ENCODE results near the gene MUC6.

The MUC6 gene

GRCh38 chr11:1022411-1022810 lies 14.1 kb downstream of the MUC6 start:
- no peak for ATAC-seq

GRCh38 chr11:1020211-1020905 lies 16.2 kb downstream of the MUC6 start:
- ATAC-seq: no peak

- ATAC-seq: no peak
Measured at GRCh38 chr11:1019321-1019910, 17.1 kb downstream of the MUC6 start.

GRCh38 chr11:1018091-1018490 lies 18.4 kb downstream of the MUC6 start:
- ATAC-seq: no peak

GRCh38 chr11:1017269-1018005 lies 19.1 kb downstream of the MUC6 start:
- ATAC-seq: no peak

GRCh38 chr11:1016610-1017126 lies 19.9 kb downstream of the MUC6 start:
- ATAC-seq: peak; percentile 11 to 24

GRCh38 chr11:1015826-1016545 lies 20.5 kb downstream of the MUC6 start:
- no peak for ATAC-seq

GRCh38 chr11:1015064-1015463 lies 21.5 kb downstream of the MUC6 start:
- no peak for ATAC-seq

GRCh38 chr11:1014276-1014675 lies 22.2 kb downstream of the MUC6 start:
- ATAC-seq: no peak

- ATAC-seq: no peak
Measured at GRCh38 chr11:1013631-1013935, 22.9 kb downstream of the MUC6 start.

- ATAC-seq: no peak
Measured at GRCh38 chr11:1012740-1013630, 23.5 kb downstream of the MUC6 start.

- ATAC-seq: no peak
Measured at GRCh38 chr11:1012291-1012690, 24.2 kb downstream of the MUC6 start.

- no peak for ATAC-seq
Measured at GRCh38 chr11:1011320-1011698, 25.2 kb downstream of the MUC6 start.

GRCh38 chr11:1010551-1011319 lies 25.8 kb downstream of the MUC6 start:
- no peak for ATAC-seq

- ATAC-seq: no peak
Measured at GRCh38 chr11:1009991-1010390, 26.5 kb downstream of the MUC6 start.

GRCh38 chr11:1009371-1009770 lies 27.1 kb downstream of the MUC6 start:
- ATAC-seq: no peak

- ATAC-seq: no peak
Measured at GRCh38 chr11:1008803-1009145, 27.7 kb downstream of the MUC6 start.

GRCh38 chr11:1008001-1008802 lies 28.3 kb downstream of the MUC6 start:
- ATAC-seq: no peak

GRCh38 chr11:1007279-1007678 lies 29.2 kb downstream of the MUC6 start:
- ATAC-seq: no peak

- ATAC-seq: no peak
Measured at GRCh38 chr11:1006762-1007161, 29.8 kb downstream of the MUC6 start.

- no peak for ATAC-seq
Measured at GRCh38 chr11:1005928-1006327, 30.6 kb downstream of the MUC6 start.

Data from activated CD4-positive, CD25-positive, alpha-beta regulatory T cell treated with anti-CD3 and anti-CD28 coated beads, Interleukin-2, amount 50 U/mL, for 24 hours (primary cell).